Retina (tissue), 1 donor: ENCODE measurements around the gene PROKR1.
"Not testable (repeated sequence)": the region's sequence is repeated elsewhere in the genome, so short reads cannot be mapped to it uniquely, and the experiment has no call there.

Experiments
- DNase-seq: peaks from one replicate; pipeline ENCODE4 v3.0.0-alpha.2; 2016

PROKR1 gene

DNA sequence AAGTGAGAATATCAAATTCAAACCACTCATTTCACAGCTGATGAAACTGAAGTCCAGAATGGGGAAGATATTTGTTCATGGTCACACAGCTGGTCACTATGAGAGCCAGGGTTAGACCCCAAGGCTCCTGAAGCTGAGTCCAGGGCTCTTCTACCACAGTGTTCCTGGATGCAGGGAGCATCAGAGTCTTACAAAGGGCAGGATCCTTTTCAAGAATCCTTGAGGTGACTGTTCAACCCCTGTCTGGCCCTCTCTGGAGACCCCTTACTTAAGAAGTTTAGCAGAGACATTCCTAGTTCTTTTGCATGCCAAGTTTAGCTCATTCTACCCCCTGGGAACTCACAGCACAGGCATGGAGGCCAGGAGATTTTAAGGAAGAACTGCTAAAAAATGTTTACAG, 15.7 kb downstream of the PROKR1 start:
- no peak for DNase-seq

DNA sequence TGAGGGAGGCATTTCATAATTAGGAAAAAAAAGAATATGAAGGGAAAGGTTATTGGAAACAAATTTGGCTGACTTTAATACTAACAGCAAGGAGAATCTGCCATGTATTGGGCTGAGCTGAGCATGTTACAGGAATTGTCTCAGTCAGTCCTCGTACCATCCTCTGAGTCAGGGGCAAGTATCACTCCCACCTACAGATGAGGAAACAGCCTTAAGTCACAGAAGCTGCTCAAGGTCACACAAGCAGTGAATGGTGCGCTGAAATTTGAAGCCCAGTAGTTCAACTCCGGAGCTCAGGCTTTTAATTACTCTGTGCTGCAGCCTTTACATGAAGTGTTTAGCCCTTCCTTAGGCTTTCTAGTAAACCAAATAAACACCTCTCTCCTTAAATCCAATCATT, 17.3 kb downstream of the PROKR1 start:
- no peak for DNase-seq

DNA sequence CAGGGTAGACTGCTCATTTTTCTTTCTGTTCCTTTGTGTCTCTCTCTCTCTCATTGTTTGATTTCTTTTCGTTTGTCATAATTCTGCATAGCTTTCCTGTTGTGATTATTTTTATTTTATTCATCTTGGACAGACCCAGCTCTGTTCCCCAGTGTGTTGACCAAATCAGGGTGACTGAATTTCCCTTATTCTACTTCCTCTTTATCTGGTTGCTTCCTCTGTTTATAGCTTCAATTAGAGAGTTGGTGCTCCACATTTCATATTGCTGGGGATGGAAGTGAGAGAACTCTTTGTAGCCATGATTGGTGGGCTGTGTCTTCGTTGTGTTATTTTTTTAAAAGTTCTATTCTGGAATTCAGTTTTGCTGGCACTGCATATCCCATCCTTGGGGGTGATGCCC, 19.1 kb downstream of the PROKR1 start:
- no peak for DNase-seq

DNA sequence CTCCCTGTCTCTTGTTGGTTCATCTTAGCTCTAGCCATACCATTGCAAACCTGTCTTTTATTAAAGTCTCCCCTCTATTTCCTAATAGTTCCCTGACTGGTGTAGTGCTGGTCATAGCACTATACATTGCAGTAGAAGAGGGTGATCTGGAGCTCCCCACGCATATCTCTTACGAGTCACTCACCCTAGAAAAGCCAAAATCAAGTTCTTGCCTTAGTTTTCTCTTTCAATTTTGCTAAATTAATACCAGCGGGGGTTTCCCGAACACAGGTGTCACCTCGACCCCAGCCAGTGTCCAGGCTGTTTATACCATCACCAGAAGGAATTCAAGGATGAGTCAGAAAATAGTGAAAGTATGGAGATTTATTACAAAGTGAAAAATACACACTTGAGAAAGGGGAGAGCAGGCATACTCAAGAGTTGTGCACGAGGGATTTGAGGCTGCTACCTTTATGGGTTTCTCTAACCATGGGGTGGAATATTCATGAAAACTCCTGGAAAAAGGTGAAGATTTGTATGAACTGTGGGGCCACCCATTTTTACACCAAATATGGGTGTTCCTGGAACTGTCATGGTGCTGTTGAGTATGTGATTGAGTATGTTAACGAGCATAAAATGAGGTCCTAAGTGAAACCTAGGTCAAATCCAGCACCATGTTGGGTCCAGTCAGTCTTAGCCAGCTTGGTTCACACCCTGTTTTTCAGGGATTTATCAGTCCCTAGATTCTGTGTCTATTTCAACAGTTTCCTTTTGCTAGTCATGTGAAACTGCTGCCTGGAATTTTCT, 20.2 kb downstream of the PROKR1 start:
- DNase-seq = no peak

DNA sequence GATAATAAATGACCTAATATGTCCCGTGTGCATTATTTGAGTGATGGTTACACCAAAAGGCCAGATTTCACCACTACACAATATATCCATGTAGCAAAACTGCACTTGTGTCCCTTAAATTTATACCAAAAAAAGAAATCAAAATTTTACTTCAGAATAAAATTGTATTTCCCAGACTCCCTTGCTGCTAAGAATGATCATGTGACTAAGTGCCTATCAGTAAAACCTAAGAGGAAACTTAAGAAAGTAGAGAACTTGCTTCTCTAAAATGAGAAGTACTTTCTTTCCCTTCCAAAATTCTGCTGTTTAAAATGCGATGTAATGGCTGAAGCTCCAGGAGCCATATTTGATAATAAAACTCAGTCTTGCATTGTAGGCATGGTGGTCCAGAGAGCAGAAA, 24.0 kb downstream of the PROKR1 start:
- DNase-seq = no peak

DNA sequence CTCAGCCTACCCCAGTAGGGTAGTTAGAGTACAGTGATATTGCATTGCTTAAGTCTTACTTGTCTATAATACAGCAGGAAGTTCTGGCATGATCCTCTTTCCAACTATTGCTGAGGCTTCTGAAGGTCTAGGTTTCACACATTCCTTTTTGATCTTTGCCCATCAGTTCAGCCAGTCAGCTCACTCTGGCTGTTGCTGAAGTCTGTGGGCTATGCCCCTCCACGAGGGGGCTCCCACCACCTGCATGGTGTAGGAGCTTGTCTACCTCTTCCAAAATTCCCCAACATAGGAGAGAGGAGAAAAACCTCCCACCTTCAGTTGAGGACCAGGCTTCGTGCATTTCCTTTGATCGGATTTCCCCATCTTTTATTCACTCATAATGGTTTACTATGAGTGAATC, 26.3 kb downstream of the PROKR1 start:
- no peak for DNase-seq

DNA sequence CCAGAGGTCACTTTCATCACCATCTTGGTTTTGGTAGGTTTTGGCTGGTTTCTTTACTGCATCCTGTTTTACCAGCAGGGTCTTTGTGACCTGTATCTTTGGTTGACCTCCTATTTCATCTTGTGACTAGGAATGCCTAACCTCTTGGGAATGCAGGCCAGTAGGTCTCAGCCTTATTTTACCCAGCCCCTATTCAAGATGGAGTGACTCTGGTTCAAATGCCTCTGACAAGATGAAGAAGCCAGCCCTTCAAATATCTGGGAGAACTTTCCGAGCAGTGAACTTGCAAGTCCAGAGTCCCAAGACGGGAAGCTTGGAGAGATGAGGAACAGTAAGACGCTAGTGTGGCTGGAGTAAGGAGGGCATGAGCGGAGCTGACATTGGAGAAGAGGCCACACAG, 28.6 kb downstream of the PROKR1 start:
- DNase-seq = no peak

DNA sequence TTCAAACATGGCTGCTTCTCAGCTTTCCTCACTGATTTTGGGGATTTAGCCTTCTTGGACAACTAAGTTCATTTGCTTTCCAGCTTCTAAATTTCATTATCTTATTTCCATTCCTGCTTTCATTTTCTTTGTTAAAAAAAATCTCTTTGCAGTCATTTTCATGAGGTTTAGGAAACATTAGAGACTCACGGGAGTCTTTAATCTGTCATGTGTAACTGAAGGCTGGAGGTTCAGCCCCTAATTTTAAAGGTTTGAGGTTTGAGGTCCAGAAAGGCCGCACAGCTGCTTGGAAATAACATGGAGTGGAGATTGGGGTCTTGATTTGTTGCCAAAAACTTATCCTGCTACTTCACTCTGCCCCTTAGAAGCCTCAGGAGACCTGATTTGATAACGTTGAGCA, 30.3 kb downstream of the PROKR1 start:
- DNase-seq = no peak

DNA sequence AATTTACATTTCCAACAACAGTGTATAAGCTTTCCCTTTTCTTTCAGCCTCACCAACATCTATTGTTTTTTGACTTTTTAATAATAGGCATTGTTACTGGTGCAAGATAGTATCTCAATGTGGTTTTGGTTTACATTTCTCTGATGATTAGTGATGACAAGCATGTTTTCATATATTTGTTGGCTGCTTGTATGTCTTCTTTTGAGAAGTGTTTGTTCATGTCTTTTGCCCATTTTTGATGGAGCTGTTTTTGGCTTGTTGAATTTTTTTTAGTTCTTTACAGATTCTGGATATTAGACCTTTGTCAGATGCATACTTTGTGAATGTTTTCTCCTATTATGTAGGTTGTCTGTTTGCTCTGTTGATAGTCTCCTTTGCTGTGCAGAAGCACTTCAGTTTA, 32.1 kb downstream of the PROKR1 start:
- DNase-seq = no peak

DNA sequence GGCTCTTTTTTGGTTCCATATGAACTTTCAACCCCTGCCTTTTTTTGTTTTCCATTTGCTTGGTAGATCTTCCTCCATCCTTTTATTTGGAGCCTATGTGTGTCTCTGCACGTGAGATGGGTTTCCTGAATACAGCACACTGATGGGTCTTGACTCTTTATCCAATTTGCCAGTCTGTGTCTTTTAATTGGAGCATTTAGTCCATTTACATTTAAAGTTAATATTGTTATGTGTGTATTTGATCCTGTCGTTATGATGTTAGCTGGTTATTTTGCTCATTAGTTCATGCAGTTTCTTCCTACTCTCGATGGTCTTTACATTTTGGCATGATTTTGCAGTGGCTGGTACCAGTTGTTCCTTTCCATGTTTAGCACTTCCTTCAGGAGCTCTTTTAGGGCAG, 34.5 kb downstream of the PROKR1 start:
- not testable (repeated sequence) for DNase-seq

DNA sequence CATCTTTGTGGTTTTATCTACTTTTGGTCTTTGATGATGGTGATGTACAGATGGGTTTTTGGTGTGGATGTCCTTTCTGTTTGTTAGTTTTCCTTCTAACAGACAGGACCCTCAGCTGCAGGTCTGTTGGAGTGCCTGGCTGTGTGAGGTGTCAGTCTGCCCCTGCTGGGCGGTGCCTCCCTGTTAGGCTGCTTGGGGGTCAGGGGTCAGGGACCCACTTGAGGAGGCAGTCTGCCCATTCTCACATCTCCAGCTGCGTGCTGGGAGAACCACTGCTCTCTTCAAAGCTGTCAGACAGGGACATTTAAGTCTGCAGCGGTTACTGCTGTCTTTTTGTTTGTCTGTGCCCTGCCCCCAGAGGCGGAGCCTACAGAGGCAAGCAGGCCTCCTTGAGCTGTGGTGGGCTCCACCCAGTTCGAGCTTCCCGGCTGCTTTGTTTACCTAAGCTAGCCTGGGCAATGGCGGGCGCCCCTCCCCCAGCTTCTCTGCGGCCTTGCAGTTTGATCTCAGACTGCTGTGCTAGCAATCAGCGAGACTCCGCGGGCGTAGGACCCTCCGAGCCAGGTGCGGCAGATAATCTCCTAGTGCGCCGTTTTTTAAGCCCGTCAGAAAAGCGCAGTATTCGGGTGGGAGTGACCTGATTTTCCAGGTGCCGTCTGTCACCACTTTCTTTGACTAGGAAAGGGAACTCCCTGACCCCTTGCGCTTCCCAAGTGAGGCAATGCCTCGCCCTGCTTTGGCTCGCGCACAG, 36.0 kb downstream of the PROKR1 start:
- DNase-seq = not testable (repeated sequence)

DNA sequence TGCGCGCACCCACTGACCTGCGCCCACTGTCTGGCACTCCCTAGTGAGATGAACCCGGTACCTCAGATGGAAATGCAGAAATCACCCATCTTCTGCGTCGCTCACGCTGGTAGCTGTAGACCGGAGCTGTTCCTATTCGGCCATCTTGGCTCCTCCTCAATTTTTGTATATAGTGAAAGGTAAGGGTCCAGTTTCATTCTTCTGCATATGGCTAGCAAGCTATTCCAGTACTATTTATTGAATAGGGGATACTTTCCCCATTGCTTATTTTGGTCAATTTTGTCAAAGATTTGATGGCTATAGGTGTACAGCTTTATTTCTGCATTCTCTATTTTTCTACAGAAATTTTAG, 36.5 kb downstream of the PROKR1 start:
- DNase-seq = not testable (repeated sequence)

DNA sequence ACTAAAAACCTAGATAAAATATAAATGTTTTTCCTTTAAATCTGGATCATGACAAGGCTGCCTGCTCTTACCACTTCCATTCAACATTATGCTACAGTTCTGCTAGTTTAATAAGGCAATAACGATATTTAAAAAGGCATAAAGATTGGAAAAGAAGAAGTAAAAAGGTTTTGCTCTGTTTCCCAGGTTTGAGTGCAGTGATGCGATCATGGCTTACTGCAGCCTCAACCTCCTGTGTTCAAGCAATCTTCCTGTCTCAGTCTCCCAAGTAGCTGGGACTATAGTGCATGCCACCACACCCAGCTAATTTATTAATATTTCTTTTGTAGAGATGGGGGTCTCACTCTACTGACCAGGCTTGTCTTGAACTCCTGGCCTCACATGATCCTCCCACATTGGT, 40.8 kb downstream of the PROKR1 start:
- no peak for DNase-seq

DNA sequence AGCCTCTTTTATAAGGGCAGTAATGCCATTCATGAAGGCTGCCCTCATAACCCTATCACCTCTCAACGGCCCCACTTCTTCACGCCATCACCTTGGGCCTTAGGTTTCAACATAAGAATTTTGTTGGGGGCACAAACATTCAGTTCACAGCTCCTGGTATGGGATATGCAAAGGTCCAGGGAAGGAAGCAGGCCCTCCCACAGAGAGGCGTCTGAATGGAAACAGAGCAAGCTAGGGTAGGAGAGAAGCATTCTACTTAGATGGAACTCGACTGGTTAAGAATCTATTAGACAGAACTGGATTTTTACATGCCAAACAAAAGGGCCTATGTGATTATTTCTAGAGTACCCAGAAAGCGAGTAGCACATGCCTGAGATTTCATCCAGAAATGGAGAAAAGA, 42.8 kb downstream of the PROKR1 start:
- no peak for DNase-seq

DNA sequence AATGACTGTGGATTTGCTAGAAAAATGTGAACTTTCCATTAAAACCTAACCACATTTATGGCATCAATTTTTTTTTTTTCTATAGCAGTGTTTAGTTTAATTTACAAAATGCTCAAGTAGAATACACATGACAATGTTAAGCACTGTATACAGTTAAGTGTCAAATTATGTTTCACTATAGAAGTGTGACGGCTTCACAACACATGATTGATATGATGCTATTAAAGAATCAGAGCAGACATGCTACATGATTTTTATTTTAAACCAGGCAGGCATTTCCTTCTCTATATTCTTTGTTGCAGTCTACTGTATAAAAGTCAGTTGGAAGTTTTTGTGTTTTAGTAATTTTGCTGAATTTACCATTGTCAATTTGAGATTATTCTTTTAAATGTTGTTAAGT, 43.6 kb downstream of the PROKR1 start:
- DNase-seq = no peak

DNA sequence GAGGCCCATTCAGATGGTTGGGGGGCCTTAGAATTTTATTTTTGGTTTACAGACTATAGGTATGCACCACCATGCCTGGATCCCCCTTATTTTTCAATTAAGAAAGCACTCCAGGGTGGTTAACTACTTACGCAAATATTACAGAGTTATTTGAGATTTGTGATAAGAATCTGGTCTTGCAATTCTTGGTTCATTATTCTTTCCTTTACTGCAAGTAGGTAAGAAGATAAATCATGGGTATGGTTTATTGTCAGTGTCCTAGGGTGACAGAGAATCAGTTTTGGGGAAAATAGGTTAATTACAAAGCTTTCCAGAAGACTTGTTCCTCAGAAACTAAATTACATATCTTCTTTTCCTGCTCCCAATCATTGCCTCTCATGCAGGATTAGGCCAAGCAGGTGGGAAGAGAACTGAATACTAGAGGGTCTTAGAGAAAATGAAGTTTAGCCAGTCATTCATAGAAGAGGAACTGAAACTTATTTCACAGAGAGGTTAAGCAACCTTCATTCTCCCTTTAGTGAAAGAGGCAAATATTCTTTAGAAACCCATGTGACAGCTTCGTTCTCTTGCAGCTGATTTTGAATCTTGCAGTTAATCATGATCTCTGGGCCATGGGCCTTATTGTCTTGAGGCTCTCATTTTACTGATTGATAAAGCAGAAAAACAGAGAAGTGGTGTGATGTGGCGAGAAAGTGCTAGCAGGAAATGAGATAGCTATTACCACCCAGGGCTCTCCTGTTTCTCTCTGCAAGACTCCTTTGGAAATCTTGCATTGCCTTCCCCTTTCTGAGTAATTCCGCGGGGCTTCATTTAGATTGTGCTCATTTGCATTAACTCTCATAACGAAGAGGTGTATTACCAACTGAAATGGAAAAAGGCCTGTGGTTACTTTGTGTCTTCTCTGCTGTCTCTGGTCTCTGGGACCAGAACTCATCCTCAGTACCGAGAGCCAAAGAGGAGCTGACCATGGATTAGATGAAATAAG, 46.5 kb downstream of the PROKR1 start:
- DNase-seq = no peak

DNA sequence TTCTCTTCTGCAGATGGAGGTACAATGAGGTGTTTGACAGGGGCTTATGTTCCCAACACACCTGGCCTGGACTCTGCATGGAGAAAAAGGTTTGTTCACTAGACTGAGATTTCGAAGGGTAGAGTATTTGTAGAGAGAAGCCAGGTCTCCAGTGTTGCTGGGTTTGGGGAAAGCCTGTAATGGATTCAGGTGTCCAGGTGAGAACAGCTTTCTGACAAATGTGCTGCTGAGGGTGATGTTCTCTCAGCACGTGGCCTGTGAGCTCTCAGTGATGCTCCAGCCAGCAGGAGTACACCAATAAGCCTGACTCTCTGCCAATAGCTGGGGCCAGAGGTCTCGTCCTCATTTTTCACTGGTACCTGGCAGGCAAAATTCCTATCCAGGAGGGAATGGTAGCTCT, 47.5 kb downstream of the PROKR1 start:
- DNase-seq = no peak

DNA sequence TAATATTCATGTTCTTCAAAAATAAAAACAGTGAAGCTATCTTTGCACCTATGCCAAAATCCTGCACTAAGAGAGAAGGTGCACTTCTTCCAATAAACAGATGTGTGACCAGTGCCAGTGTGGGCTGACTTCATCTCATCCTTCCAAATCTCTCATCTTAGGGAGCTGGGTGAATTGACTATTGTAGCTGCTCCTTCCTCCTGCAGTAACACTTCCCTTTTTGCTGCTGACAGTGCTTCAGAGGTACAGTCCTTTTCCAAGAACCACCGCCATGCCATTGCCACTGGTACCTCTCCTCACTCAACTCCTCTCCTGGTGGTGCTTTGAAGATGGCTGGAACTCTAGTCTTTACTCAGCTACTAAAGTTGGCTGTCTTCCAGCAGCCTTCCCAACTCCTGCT, 49.1 kb downstream of the PROKR1 start:
- DNase-seq = no peak

DNA sequence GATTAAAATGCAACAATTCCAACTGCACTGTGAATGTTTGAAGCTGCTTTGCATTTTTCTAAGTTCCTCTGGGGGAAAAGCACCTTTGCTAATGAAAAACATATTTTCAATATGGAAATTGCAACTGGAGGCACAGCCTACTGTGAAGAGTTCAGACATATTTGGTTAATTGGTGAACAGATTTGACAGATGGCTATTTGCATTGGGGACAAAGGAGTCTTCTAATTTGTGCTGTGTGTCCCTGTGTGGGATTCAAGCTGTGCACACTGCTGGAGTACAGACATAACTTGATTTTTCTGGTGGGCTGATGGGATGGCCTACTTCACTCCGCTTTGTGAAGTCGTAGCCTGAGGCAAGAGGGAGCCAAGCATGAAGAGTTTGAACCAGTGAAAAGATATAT, 50.6 kb downstream of the PROKR1 start:
- no peak for DNase-seq

DNA sequence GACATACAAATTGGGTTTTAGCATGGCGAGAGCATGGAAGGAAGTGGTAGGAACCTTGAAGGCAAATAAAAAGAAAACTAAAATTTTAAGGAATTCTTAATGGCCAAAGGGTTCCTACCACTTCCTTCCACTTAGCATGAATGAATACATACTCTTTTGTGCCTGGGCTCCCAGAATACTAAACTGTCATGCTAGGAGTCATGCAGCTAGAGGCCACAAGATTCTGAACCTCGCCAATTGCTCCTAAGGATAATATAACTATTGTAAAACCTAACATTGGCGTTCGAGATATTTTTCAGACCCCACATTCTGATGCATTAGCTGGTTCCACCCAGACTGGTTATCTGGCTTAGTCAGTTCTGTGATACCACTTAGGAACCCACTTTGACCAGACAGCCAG, 52.6 kb downstream of the PROKR1 start:
- DNase-seq = no peak

DNA sequence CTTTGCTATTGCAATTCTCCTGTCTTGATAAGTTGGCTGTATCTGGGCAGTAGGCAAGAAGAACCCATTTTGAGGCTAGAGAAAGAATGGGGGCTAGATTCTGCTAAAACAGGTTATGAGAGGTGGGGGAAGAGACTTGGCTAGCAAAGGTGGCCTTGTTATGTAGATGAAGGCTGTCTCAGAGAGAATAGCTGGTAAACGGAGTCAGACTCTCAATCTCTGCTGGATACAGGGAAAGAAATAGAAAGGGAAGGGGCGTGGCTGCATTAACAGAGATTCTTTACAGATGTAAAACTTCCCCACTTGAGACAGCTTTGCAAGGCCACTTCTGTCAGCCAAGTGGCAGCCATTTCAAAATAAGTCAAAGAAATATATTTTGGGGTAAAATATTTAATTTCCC, 53.2 kb downstream of the PROKR1 start:
- no peak for DNase-seq

DNA sequence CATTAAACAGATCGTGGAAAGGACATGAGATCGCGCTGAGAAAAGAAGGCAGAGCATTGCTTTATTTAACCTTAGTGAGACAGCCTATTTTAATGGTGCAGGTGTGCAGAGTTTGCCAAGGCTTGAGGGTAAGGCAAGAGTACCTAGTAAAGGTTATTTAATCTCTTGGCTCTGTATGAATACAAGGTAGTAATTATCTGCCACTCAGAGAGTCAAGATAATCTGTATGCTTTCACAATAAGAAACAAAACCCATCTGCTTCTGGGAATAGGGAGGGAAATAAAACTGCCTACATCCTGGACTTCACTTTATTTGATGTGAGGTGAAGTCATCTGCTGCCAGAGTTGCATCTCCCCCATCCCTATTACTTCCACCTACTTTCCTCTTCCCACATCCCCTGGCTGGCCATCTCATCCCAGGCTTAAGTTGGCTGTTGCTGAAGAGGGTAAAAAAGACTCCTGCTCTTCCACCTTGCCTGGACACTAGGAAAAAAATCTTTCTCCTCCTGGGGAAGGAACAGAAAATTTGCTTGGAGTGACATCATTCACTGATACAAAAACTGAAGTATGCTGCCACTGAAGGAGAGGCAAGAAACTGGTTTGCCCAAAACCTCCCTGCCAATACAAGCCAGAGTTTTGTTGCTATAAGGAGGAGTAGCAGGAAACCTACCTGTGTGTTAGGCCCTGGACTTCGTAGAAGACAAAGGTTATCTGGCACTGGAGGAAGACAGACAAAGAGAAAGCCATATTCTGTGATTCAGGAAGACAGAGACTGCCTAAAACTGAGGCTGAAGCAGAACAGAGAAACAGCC, 55.4 kb downstream of the PROKR1 start:
- no peak for DNase-seq

DNA sequence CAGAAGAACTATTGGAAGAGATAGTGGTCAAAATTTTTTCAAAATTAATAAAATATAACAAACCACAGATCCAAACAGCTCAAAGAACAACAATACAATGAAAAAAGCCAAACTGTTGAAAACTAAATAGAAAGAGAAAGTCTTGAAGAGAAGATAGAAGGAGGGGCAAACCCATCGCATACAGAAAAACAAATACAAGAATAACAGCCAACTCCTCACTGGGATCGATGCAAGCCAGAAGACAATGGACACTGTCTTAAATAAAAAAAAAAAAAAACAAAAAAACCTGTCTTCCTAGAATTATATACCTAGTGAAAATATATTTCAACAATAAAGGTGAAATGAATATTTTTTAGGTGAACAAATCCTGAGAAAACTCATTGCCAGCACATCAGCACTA, 57.2 kb downstream of the PROKR1 start:
- DNase-seq = no peak
